ENCODE results near the gene SARNP. TPM values are rescaled to one million over a fixed set of nuclear protein-coding genes. Genes with fewer than 3 reads are reported as not detected.

The SARNP gene
- total and polyA plus RNA-seq, 10 of the 15 experiments (the other 5 are each of a cell fraction or from before 2014, with no cell fraction given), result 77.6 to 445 (median 188) TPM

- H3K4me2 ChIP-seq (ENCODE audit: control insufficient read depth, insufficient read depth), result no peak overlapping the region
- ChIA-PET POLR2A (interaction anchor here (0.5 to 1.4 kb wide), 2 partner anchors 9 to 17 kb away, joined by 3 to 4 read pairs; partner anchors contain the start of genes ORMDL2 and SARNP), CTCF (interaction anchor here (0.6 to 1.3 kb wide), 3 partner anchors 8 to 188 kb away, joined by 3 read pairs; partner anchors contain the start of genes ORMDL2, SARNP and SUOX), RAD21 (ENCODE audit: unreplicated experiment) (no interaction called here), SMC1A (ENCODE audit: uncharacterized antibody, unreplicated experiment) (interaction anchor here (0.6 kb wide), 1 partner anchor 9 kb away, joined by 3 read pairs; the partner anchor contains the start of gene ORMDL2)
- peaks cover 1 to 14% of the 10 kb centered on the region in 2 experiments; a peak in 3 of 4 replicates for H3K36me3 ChIP-seq (ENCODE audit: control insufficient read depth in 2 of 2, insufficient read depth in 2 of 2, low read length in 1 of 2)
- H4K20me1 ChIP-seq (ENCODE audit: control insufficient read depth, insufficient read depth), result peaks cover 4% of the 10 kb centered on the region; the same call in 1 of the 2 replicates
- H3K79me2 ChIP-seq (ENCODE audit: control insufficient read depth, insufficient read depth, low read length), result peaks cover 71% of the 10 kb centered on the region
- no peak overlapping the region for H3K27ac ChIP-seq (ENCODE audit: control insufficient read depth, insufficient read depth)
- in situ Hi-C loops (cut with MboI) (no loop called here), intact Hi-C loops (cut with micrococcal nuclease; ENCODE audit: unreplicated experiment) (no loop called here)
- H3K4me3 ChIP-seq, result no peak overlapping the region
- BruUV-seq (replicated peaks), result no TSS peak
- no peaks in the 10 kb centered on the region for H3K9me3 ChIP-seq (replicated peaks; ENCODE audit: control insufficient read depth, insufficient read depth, low read length)
- DNase-seq (ENCODE audit: low read depth, low spot score) (no peak), ATAC-seq (no peak), FAIRE-seq (no peak)
- no peak overlapping the region for H3K9ac ChIP-seq (ENCODE audit: control insufficient read depth, insufficient read depth, low read length)
- no peak overlapping the region for H2AFZ ChIP-seq (ENCODE audit: control insufficient read depth, low read depth, low read length)
- no peaks in the 10 kb centered on the region for H3K4me1 ChIP-seq (ENCODE audit: control insufficient read depth, insufficient read depth, low read length)
- H3K27me3 ChIP-seq (replicated peaks in 1 of 2; ENCODE audit: control insufficient read depth in 2 of 2, insufficient read depth in 2 of 2, low read length in 1 of 2), result no peaks in the 10 kb centered on the region
- TF ChIP-seq, protein P1, sequence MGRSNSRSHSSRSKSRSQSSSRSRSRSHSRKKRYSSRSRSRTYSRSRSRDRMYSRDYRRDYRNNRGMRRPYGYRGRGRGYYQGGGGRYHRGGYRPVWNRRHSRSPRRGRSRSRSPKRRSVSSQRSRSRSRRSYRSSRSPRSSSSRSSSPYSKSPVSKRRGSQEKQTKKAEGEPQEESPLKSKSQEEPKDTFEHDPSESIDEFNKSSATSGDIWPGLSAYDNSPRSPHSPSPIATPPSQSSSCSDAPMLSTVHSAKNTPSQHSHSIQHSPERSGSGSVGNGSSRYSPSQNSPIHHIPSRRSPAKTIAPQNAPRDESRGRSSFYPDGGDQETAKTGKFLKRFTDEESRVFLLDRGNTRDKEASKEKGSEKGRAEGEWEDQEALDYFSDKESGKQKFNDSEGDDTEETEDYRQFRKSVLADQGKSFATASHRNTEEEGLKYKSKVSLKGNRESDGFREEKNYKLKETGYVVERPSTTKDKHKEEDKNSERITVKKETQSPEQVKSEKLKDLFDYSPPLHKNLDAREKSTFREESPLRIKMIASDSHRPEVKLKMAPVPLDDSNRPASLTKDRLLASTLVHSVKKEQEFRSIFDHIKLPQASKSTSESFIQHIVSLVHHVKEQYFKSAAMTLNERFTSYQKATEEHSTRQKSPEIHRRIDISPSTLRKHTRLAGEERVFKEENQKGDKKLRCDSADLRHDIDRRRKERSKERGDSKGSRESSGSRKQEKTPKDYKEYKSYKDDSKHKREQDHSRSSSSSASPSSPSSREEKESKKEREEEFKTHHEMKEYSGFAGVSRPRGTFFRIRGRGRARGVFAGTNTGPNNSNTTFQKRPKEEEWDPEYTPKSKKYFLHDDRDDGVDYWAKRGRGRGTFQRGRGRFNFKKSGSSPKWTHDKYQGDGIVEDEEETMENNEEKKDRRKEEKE (IDR thresholded peaks at IDR 0.05), result no peak
- no peak for TF ChIP-seq MTA3 (IDR thresholded peaks at IDR 0.05; ENCODE audit: borderline replicate concordance, low read length)
- TF ChIP-seq, protein P2, sequence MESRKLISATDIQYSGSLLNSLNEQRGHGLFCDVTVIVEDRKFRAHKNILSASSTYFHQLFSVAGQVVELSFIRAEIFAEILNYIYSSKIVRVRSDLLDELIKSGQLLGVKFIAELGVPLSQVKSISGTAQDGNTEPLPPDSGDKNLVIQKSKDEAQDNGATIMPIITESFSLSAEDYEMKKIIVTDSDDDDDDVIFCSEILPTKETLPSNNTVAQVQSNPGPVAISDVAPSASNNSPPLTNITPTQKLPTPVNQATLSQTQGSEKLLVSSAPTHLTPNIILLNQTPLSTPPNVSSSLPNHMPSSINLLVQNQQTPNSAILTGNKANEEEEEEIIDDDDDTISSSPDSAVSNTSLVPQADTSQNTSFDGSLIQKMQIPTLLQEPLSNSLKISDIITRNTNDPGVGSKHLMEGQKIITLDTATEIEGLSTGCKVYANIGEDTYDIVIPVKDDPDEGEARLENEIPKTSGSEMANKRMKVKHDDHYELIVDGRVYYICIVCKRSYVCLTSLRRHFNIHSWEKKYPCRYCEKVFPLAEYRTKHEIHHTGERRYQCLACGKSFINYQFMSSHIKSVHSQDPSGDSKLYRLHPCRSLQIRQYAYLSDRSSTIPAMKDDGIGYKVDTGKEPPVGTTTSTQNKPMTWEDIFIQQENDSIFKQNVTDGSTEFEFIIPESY (IDR thresholded peaks at IDR 0.05), result no peak
- no peak for TF ChIP-seq MEF2B (IDR thresholded peaks at IDR 0.05; ENCODE audit: partially characterized antibody, poor library complexity, severe bottlenecking)
- TF ChIP-seq, protein P3, sequence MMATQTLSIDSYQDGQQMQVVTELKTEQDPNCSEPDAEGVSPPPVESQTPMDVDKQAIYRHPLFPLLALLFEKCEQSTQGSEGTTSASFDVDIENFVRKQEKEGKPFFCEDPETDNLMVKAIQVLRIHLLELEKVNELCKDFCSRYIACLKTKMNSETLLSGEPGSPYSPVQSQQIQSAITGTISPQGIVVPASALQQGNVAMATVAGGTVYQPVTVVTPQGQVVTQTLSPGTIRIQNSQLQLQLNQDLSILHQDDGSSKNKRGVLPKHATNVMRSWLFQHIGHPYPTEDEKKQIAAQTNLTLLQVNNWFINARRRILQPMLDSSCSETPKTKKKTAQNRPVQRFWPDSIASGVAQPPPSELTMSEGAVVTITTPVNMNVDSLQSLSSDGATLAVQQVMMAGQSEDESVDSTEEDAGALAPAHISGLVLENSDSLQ (IDR thresholded peaks at IDR 0.05), result no peak
- no peak for TF ChIP-seq CEBPB (IDR thresholded peaks at IDR 0.05; ENCODE audit: borderline replicate concordance in 1 of 2, low read depth in 2 of 2, low read length in 2 of 2)
- TF ChIP-seq YBX1 (IDR thresholded peaks at IDR 0.05), result no peak
- no peak for TF ChIP-seq LARP7 (IDR thresholded peaks at IDR 0.05)
- TF ChIP-seq POLR2A (IDR thresholded peaks at IDR 0.05; ENCODE audit: low read depth, low read length), result no peak
- no peak for TF ChIP-seq SP1 (IDR thresholded peaks at IDR 0.05; ENCODE audit: low read depth, low read length)
- no peak for TF ChIP-seq TCF7 (IDR thresholded peaks at IDR 0.05; ENCODE audit: borderline replicate concordance)
- no peak for TF ChIP-seq PAX5 (IDR thresholded peaks at IDR 0.05; ENCODE audit: borderline replicate concordance, low read depth, low read length)
- TF ChIP-seq, protein P4, sequence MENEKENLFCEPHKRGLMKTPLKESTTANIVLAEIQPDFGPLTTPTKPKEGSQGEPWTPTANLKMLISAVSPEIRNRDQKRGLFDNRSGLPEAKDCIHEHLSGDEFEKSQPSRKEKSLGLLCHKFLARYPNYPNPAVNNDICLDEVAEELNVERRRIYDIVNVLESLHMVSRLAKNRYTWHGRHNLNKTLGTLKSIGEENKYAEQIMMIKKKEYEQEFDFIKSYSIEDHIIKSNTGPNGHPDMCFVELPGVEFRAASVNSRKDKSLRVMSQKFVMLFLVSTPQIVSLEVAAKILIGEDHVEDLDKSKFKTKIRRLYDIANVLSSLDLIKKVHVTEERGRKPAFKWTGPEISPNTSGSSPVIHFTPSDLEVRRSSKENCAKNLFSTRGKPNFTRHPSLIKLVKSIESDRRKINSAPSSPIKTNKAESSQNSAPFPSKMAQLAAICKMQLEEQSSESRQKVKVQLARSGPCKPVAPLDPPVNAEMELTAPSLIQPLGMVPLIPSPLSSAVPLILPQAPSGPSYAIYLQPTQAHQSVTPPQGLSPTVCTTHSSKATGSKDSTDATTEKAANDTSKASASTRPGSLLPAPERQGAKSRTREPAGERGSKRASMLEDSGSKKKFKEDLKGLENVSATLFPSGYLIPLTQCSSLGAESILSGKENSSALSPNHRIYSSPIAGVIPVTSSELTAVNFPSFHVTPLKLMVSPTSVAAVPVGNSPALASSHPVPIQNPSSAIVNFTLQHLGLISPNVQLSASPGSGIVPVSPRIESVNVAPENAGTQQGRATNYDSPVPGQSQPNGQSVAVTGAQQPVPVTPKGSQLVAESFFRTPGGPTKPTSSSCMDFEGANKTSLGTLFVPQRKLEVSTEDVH (IDR thresholded peaks at IDR 0.05; ENCODE audit: low read depth, partially characterized antibody), result no peak
- 91% methylated on average over 4 of the region's 5 CpGs for WGBS (ENCODE audit: insufficient coverage, insufficient replicate concordance, low lambda C conversion rate, missing lambda C conversion rate)
Observed at GRCh38 chr12:55809274-55809673, 8.2 kb downstream of the SARNP start.

All from GM12878 (cell line).